Neural cell (in vitro differentiated cells): ENCODE results near the gene OSBPL5. TPM values are rescaled to one million over a fixed set of nuclear protein-coding genes. Genes with fewer than 3 reads are reported as not detected.

Experiments
- H2AFZ ChIP-seq: fragments of 200-600, 300-800 bp; sonication (generic), shearing (Covaris generic); 2 replicates; pipeline ENCODE4 v1.6.0; 2014; ENCODE audit warnings: low read depth, mild to moderate bottlenecking, antibody characterized with exemption, low read length, moderate library complexity
- H3F3A ChIP-seq: fragments of 200-600 bp; shearing (Covaris generic); 2 replicates; pipeline ENCODE4 v1.6.1; 2016; ENCODE audit warnings: mild to moderate bottlenecking, moderate library complexity, mixed read lengths, antibody characterized with exemption, low read length; ENCODE audit not compliant: insufficient read depth, poor library complexity, severe bottlenecking
- H3K27ac ChIP-seq: fragments of 200-600, 300-800 bp; sonication (generic), shearing (Covaris generic); 2 replicates; pipeline ENCODE4 v1.5.1; 2014; ENCODE audit warnings: mild to moderate bottlenecking, low read length, moderate library complexity
- H3K27me3 ChIP-seq: fragments of 300-800, 200-600 bp; sonication (generic), shearing (Covaris generic); 2 replicates; pipeline ENCODE4 v1.6.0; 2014; ENCODE audit warnings: mild to moderate bottlenecking, low read depth, low read length, moderate library complexity; ENCODE audit not compliant: insufficient read depth
- H3K36me3 ChIP-seq: fragments of 300-800, 200-600 bp; sonication (generic), shearing (Covaris generic); 2 replicates; pipeline ENCODE4 v1.5.1; 2014; ENCODE audit warnings: mild to moderate bottlenecking, antibody characterized with exemption, low read length, moderate library complexity; ENCODE audit not compliant: insufficient read depth
- H3K4me2 ChIP-seq: fragments of 300-800, 200-600 bp; sonication (generic), shearing (Covaris generic); 2 replicates; pipeline ENCODE4 v1.6.0; 2014; ENCODE audit warnings: mild to moderate bottlenecking, low read length
- H3K4me3 ChIP-seq: fragments of 300-800, 200-600 bp; sonication (generic), shearing (Covaris generic); 2 replicates; pipeline ENCODE4 v1.5.1; 2014; ENCODE audit warnings: mild to moderate bottlenecking, low read length, moderate library complexity
- H3K79me2 ChIP-seq: fragments of 200-600 bp; shearing (Covaris generic); replicated peaks from 2 replicates; pipeline ENCODE4 v1.6.0; 2014; ENCODE audit warnings: mild to moderate bottlenecking, low read length, moderate library complexity; ENCODE audit not compliant: insufficient read depth
- H3K9ac ChIP-seq: fragments of 300-800, 200-600 bp; sonication (generic), shearing (Covaris generic); 2 replicates; pipeline ENCODE4 v1.6.1; 2016; ENCODE audit warnings: mild to moderate bottlenecking, low read length, mixed read lengths
- H3K9me2 ChIP-seq: fragments of 200-600 bp; shearing (Covaris generic); 2 replicates; pipeline ENCODE4 v1.6.1; 2016; ENCODE audit warnings: mild to moderate bottlenecking, low read length, mixed read lengths; ENCODE audit not compliant: insufficient read depth
- H3K9me3 ChIP-seq: fragments of 200-600, 300-800 bp; sonication (generic), shearing (Covaris generic); 2 replicates; pipeline ENCODE4 v1.6.1; 2016; ENCODE audit warnings: mild to moderate bottlenecking, mixed run types, low read length, moderate library complexity, mixed read lengths
- H4K20me1 ChIP-seq: fragments of 200-600 bp; shearing (Covaris generic); 2 replicates; pipeline ENCODE4 v1.6.1; 2016; ENCODE audit warnings: mild to moderate bottlenecking, mixed run types; ENCODE audit not compliant: insufficient read depth
- CTCF ChIP-seq: fragments of 450-650 bp; IDR thresholded peaks from 2 replicates; pipeline ENCODE4 v1.5.1; 2014; ENCODE audit warnings: antibody characterized with exemption, mild to moderate bottlenecking, moderate library complexity; ENCODE audit not compliant: poor library complexity, severe bottlenecking
- EP300 ChIP-seq: fragments of 450-650 bp; conservative IDR thresholded peaks from 2 replicates; pipeline ENCODE4 v1.6.1; 2014; ENCODE audit warnings: antibody characterized with exemption, mild to moderate bottlenecking, moderate library complexity; ENCODE audit not compliant: poor library complexity, severe bottlenecking
- EZH2 ChIP-seq: fragments of 200-600, 300-800 bp; shearing (Covaris generic), sonication (generic); IDR thresholded peaks from 2 replicates; pipeline ENCODE4 v1.6.1; 2014; ENCODE audit warnings: antibody characterized with exemption, low read length, borderline replicate concordance, mild to moderate bottlenecking; ENCODE audit not compliant: insufficient read depth, poor library complexity, severe bottlenecking
- MXI1 ChIP-seq: fragments of 450-650 bp; conservative IDR thresholded peaks from 2 replicates; pipeline ENCODE4 v1.6.1; 2014; ENCODE audit warnings: antibody characterized with exemption, mild to moderate bottlenecking; ENCODE audit not compliant: poor library complexity, severe bottlenecking
- POLR2AphosphoS5 ChIP-seq: IDR thresholded peaks from 2 replicates; pipeline ENCODE4 v1.6.1; 2012
- RAD21 ChIP-seq: fragments of 450-650 bp; conservative IDR thresholded peaks from 2 replicates; pipeline ENCODE4 v1.6.1; 2014; ENCODE audit warnings: antibody characterized with exemption, mild to moderate bottlenecking, moderate library complexity
- SMC3 ChIP-seq: fragments of 450-650 bp; conservative IDR thresholded peaks from 2 replicates; pipeline ENCODE4 v1.6.1; 2014; ENCODE audit warnings: antibody characterized with exemption, mild to moderate bottlenecking, moderate library complexity; ENCODE audit not compliant: poor library complexity
- TAF1 ChIP-seq: IDR thresholded peaks from 2 replicates; pipeline ENCODE4 v1.6.1; 2012; ENCODE audit warnings: low read depth
- polyA plus RNA-seq: library from polyadenylated mRNA; depleted of rRNA; stranded (reverse); fragments of >200 nt; gene quantifications from 2 replicates; pipeline ENCODE4 v1.2.3, GENCODE V29; 2014
- TF ChIP-seq, protein P1 (sequence below): IDR thresholded peaks from 2 replicates; pipeline ENCODE4 v1.6.1; 2012; ENCODE audit warnings: borderline replicate concordance

OSBPL5 gene
- polyA plus RNA-seq, 1 donor from 2014 or later, result 49.1 TPM

GRCh38 chr11:3128356-3129180 lies 36.5 kb downstream of the OSBPL5 start:
- Histone ChIP-seq H3K9ac (no peak overlapping the region), H3K36me3 (no peaks in the 10 kb centered on the region), H3K27me3 (no peaks in the 10 kb centered on the region), H3K4me3 (no peak overlapping the region), H4K20me1 (no peaks in the 10 kb centered on the region), H3F3A (no peaks in the 10 kb centered on the region), H3K9me3 (no peaks in the 10 kb centered on the region), H3K4me2 (no peak overlapping the region), H2AFZ (no peak overlapping the region), H3K27ac (no peak overlapping the region), H3K9me2 (no peaks in the 10 kb centered on the region), H3K79me2 (no peaks in the 10 kb centered on the region)
- no peak for TF ChIP-seq SMC3
- no peak for TF ChIP-seq TAF1
- TF ChIP-seq CTCF, result no peak
- TF ChIP-seq, protein P1, sequence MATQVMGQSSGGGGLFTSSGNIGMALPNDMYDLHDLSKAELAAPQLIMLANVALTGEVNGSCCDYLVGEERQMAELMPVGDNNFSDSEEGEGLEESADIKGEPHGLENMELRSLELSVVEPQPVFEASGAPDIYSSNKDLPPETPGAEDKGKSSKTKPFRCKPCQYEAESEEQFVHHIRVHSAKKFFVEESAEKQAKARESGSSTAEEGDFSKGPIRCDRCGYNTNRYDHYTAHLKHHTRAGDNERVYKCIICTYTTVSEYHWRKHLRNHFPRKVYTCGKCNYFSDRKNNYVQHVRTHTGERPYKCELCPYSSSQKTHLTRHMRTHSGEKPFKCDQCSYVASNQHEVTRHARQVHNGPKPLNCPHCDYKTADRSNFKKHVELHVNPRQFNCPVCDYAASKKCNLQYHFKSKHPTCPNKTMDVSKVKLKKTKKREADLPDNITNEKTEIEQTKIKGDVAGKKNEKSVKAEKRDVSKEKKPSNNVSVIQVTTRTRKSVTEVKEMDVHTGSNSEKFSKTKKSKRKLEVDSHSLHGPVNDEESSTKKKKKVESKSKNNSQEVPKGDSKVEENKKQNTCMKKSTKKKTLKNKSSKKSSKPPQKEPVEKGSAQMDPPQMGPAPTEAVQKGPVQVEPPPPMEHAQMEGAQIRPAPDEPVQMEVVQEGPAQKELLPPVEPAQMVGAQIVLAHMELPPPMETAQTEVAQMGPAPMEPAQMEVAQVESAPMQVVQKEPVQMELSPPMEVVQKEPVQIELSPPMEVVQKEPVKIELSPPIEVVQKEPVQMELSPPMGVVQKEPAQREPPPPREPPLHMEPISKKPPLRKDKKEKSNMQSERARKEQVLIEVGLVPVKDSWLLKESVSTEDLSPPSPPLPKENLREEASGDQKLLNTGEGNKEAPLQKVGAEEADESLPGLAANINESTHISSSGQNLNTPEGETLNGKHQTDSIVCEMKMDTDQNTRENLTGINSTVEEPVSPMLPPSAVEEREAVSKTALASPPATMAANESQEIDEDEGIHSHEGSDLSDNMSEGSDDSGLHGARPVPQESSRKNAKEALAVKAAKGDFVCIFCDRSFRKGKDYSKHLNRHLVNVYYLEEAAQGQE, result no peak
- no peak for TF ChIP-seq EZH2
- no peak for TF ChIP-seq RAD21
- TF ChIP-seq EP300, result no peak
- no peak for TF ChIP-seq MXI1
- no peak for TF ChIP-seq POLR2AphosphoS5

DNA sequence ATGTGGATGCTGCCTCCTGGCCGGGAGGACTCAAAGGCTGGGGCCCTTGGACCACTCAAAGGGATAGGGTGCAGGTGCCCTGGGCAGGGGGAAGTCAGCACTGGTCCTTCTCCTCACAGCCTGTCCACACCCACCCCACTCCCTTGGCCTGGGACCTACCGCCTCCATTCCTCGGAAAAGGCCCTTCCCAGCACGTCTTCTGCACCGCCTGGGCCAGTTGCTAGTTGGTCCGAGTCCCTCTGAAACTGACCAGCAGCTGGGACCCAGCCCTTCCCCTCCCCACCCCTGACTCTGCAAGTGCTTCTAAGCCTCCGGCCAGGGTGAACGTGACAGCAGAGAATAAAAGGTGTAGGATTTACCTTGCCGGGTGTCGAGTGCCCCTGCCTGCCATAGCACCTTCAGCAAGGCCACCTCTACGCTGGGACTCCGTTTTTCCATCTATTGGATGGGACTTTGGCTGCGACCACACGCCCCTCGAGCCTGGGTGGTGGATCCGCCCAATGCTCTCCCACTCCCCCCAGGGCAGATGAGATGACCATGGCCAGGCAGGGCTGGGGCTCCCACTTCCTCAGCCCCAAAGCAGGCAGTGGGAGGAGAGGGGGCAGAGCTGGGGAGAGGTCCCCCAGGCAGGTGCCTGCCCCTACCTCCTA lies 37.3 kb downstream of the OSBPL5 start:
- H4K20me1 ChIP-seq, result no peaks in the 10 kb centered on the region
- H3K9ac ChIP-seq, result no peak overlapping the region
- no peaks in the 10 kb centered on the region for H3K36me3 ChIP-seq
- no peaks in the 10 kb centered on the region for H3K79me2 ChIP-seq
- H3K27me3 ChIP-seq, result no peaks in the 10 kb centered on the region
- no peaks in the 10 kb centered on the region for H3F3A ChIP-seq
- no peak overlapping the region for H3K4me3 ChIP-seq
- TF ChIP-seq POLR2AphosphoS5, result no peak
- TF ChIP-seq EZH2, result no peak
- no peak for TF ChIP-seq SMC3
- no peak for TF ChIP-seq CTCF
- no peak for TF ChIP-seq MXI1
- TF ChIP-seq TAF1, result no peak
- TF ChIP-seq, protein P1, result no peak
- no peak for TF ChIP-seq RAD21
- no peak for TF ChIP-seq EP300
- H3K4me2 ChIP-seq, result no peak overlapping the region
- no peak overlapping the region for H2AFZ ChIP-seq
- no peak overlapping the region for H3K27ac ChIP-seq
- H3K9me3 ChIP-seq, result no peaks in the 10 kb centered on the region
- H3K9me2 ChIP-seq, result no peaks in the 10 kb centered on the region
